ENCODE data around the gene SIPA1.
"Not testable (repeated sequence)": the region's sequence is repeated elsewhere in the genome, so short reads cannot be mapped to it uniquely, and the experiment has no call there.

SIPA1 gene

DNA sequence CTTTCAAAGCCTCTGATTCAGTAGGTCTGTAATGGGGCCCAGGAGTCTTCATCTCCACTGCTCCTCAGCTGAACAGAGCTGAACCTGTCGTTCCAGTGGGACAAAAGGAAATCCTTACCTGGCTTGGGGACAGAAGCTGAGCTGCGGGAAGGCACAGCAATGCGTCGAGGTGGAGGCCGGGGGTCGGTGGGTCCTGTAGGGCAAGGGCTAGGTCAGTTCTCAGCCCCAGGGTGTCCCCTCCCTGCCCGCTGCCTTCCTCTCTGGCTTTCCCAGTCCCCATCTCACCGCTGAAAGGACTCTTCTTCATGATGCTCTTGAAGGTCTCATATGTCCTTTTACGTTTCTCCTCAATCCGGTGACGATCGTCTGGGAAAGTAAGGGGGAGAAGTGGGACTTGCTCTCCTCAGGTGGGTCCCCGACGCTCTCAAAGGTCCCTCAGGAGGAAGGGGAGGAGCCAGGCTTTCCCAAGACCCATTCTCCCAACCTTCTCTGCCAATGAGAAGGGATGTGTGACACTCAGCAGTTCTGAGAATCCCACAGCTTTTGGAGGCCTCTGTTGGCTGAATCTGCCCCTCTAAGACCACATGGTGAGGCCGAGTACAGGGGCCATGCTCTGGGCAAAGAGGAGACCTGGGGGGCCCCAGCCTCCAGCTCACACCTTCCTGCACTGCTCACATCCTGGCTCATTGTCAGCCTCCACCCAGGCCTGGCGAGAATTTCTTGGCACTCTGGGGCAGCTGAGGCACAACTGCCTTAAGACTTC lies 17.9 kb downstream of the SIPA1 start:
- Histone ChIP-seq H3K36me3 (ENCODE audit: insufficient read depth, low read length) (peaks cover 65% of the 10 kb centered on the region), H3K4me1 (ENCODE audit: insufficient read depth, low read length) (peaks cover 12% of the 10 kb centered on the region; the same call in 1 of the 2 replicates), H3K9ac (ENCODE audit: low read depth, low read length) (no peak overlapping the region), H3K27ac (ENCODE audit: low read depth, low read length) (no peak overlapping the region), H3K27me3 (ENCODE audit: insufficient read depth, low read length) (no peaks in the 10 kb centered on the region), H3K4me3 (ENCODE audit: low read length) (no peak overlapping the region), H3K9me3 (ENCODE audit: insufficient read depth, low read depth, low read length) (no peaks in the 10 kb centered on the region)
- WGBS = 93% methylated on average over 16 of the region's 16 CpGs

DNA sequence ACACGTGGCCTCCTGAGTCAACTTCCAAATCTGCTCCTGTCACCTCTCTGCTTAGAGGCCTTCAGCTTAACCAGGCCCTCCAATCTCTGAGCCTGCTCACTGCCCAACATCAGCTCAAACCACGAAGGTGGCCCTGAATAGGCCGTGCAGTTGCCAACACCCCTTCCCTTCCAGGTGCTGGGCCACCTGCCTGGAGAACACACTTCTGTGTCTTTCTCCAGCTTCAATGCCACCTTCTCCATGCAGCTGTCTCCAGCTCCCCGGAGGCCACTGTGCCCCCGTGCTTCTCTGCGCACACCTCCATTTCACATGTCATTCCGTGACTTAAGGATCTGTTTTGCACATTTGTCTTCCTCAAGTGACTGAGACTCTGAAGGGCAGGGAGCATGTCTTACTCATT lies 19.5 kb downstream of the SIPA1 start:
- peaks cover 7% of the 10 kb centered on the region; the same call in 1 of the 2 replicates for H3K4me1 ChIP-seq (ENCODE audit: insufficient read depth, low read length)
- H3K4me3 ChIP-seq (ENCODE audit: low read length) = no peak overlapping the region
- peaks cover 72% of the 10 kb centered on the region for H3K36me3 ChIP-seq (ENCODE audit: insufficient read depth, low read length)
- no peak overlapping the region for H3K27ac ChIP-seq (ENCODE audit: low read depth, low read length)
- H3K9ac ChIP-seq (ENCODE audit: low read depth, low read length) = no peak overlapping the region
- WGBS = 94% methylated on average over 7 of the region's 7 CpGs
- no peaks in the 10 kb centered on the region for H3K27me3 ChIP-seq (ENCODE audit: insufficient read depth, low read length)
- no peaks in the 10 kb centered on the region for H3K9me3 ChIP-seq (ENCODE audit: insufficient read depth, low read depth, low read length)

DNA sequence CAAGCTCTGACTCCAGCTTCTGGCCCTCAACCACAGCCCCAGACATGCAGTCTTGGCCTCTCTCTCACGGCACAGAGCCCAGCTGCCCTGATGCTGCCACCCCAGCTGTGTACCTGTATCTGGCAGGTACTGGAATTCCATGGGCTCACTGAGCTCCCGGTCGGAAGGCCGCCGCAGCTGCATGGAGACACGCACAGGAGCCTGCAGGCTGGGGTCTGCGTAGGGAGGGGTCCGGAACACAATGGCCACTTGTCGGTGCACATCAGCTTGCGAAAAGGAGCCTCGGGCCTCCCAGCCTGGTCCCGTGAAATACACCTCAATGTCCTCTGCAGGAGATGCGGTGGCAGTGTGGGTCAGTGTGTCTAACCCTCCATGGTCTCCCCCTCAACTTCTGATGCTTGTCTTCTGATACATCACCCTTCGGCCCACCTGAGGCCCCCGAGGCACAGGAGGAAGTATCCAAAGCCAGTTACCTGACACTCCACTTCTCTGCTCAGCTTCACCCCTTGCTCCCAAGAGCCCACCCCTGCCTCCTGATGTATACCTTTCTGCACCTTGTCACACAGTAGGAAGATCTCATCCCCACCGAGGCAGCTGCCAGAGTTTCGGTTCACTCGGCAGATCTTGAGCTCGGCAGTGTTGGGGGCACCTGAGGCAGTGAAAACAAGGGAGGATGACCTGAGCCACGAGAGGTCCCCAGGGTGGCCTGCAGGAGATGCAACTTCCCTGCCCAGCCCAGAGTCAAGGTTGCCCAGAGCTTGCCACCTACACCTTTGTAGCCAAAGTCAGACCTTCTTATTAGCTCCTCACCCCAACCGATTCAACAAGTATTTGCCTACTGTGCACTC lies 20.5 kb downstream of the SIPA1 start:
- Histone ChIP-seq H3K9ac (ENCODE audit: low read depth, low read length) (no peak overlapping the region), H3K4me3 (ENCODE audit: low read length) (no peak overlapping the region), H3K36me3 (ENCODE audit: insufficient read depth, low read length) (peaks cover 72% of the 10 kb centered on the region), H3K27ac (ENCODE audit: low read depth, low read length) (no peak overlapping the region), H3K9me3 (ENCODE audit: insufficient read depth, low read depth, low read length) (no peaks in the 10 kb centered on the region), H3K27me3 (ENCODE audit: insufficient read depth, low read length) (no peaks in the 10 kb centered on the region), H3K4me1 (ENCODE audit: insufficient read depth, low read length) (peaks cover 3% of the 10 kb centered on the region; the same call in 1 of the 2 replicates)
- 95% methylated on average over 21 of the region's 21 CpGs for WGBS

DNA sequence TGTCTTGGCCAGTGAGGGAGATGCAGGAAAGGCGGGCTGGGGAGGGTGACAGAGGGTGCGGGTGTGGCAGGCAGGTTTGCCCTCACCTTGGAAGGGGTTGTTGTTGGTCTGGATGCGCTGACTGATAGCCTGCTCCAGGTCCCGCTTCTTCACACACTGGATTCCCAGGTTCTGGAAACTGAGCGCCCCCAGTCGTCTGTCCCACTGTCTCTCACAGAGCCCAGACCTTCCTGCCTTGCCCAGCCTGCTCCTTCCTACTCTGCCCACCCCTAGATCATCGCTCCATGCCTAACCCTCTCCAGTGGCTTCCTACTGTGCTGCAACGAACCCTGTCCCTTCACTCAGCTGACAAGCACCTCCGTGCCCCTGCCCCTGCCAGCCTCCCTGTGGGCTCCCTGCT lies 22.1 kb downstream of the SIPA1 start:
- 94% methylated on average over 9 of the region's 9 CpGs for WGBS
- Histone ChIP-seq H3K27me3 (ENCODE audit: insufficient read depth, low read length) (no peaks in the 10 kb centered on the region), H3K9me3 (ENCODE audit: insufficient read depth, low read depth, low read length) (no peaks in the 10 kb centered on the region), H3K9ac (ENCODE audit: low read depth, low read length) (no peak overlapping the region), H3K4me1 (ENCODE audit: insufficient read depth, low read length) (peaks cover 4% of the 10 kb centered on the region; the same call in 1 of the 2 replicates), H3K36me3 (ENCODE audit: insufficient read depth, low read length) (peaks cover 60% of the 10 kb centered on the region), H3K4me3 (ENCODE audit: low read length) (no peak overlapping the region), H3K27ac (ENCODE audit: low read depth, low read length) (no peak overlapping the region)

DNA sequence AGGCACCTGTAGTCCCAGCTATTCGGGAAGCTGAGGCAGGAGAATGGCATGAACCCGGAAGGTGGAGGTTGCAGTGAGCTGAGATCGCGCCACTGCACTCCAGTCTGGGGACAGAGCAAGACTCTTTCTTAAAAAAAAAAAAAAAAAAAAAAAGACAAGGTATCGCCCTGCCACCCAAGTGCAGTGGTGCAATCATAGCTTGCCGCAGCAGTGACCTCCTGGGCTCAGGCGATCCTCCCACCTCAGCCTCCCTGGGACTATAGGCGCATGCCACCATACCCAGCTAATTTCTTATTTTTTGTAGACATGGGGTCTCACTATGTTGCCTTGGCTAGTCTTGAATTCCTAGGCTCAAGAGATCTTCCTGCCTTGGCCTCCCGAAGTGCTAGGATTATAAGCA lies 23.0 kb downstream of the SIPA1 start:
- H3K9ac ChIP-seq (ENCODE audit: low read depth, low read length); H3K27ac ChIP-seq (ENCODE audit: low read depth, low read length); H3K4me1 ChIP-seq (ENCODE audit: insufficient read depth, low read length); H3K4me3 ChIP-seq (ENCODE audit: low read length); H3K9me3 ChIP-seq (ENCODE audit: insufficient read depth, low read depth, low read length); H3K27me3 ChIP-seq (ENCODE audit: insufficient read depth, low read length): not testable (repeated sequence)
- peaks cover 51% of the 10 kb centered on the region for H3K36me3 ChIP-seq (ENCODE audit: insufficient read depth, low read length)
- 94% methylated on average over 9 of the region's 9 CpGs for WGBS

DNA sequence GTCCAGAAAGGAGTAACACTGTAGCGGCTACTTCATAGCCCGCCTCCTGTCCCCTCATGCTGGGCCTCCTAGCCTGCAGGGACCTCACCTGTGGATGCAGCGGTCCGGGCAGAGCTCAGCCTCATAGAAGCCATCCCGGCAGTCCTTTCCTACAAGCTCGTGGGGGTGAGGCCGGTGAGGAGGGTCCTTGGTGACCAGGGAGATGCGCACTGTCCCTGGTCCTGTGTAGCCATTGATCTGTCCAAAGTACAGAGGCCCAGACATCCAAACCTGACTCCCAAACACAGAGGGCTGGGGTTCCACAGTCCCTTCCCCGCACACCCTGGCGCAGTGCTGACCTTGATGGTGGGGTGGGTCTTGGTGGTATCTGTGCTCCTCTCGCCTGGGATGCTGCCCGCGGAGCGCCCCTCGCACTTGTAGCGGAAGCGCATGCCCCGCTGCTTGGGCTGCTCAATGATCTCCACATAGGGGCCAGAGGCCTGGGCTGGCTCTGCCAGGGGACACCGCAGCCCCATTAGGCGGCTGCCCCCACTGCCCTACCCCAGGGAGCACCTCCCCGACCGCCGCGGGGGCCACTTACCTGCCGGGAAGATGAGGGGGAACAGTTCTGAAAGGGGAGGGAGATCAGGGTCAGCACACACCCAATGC lies 23.8 kb downstream of the SIPA1 start:
- Histone ChIP-seq H3K9ac (ENCODE audit: low read depth, low read length) (peak overlapping the region; percentile 77), H3K27me3 (ENCODE audit: insufficient read depth, low read length) (no peaks in the 10 kb centered on the region), H3K36me3 (ENCODE audit: insufficient read depth, low read length) (peaks cover 44% of the 10 kb centered on the region), H3K9me3 (ENCODE audit: insufficient read depth, low read depth, low read length) (no peaks in the 10 kb centered on the region), H3K4me1 (ENCODE audit: insufficient read depth, low read length) (peaks cover 4% of the 10 kb centered on the region; the same call in 1 of the 2 replicates), H3K4me3 (ENCODE audit: low read length) (peak overlapping the region; percentile 80), H3K27ac (ENCODE audit: low read depth, low read length) (peak overlapping the region; percentile 64; the same call in 1 of the 2 replicates)
- 82% methylated on average over 21 of the region's 25 CpGs for WGBS

DNA sequence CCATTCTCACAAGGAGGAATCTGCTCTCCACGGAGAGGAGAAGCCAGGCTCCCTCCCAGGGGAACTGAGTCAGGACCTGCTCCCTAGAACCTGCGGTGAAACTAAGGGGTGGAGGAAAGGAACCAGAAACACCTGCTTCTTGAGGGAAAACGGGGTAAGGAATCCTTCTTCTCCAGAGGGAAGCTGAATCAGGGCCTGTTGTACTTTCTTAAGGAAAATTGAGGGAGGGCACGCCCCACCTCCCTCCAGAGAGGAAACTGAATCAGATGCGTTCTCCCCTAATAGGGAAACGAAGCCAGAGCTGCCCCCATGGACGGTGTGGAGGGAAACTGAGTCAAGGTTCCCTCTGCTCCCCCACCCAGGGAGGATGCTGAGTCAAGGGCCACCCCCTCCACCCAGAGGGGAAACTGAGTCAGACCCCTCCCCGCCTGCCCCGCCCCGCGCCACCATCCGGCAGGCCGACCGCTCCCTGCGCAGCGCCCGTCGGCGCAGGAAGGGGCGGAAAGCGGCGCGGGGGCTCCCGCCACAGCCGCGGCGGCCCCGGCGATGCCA lies 24.4 kb downstream of the SIPA1 start:
- Histone ChIP-seq H3K4me3 (ENCODE audit: low read length) (peak overlapping the region; percentile 80), H3K27ac (ENCODE audit: low read depth, low read length) (peak overlapping the region; percentile 64; the same call in 1 of the 2 replicates), H3K4me1 (ENCODE audit: insufficient read depth, low read length) (peaks cover 4% of the 10 kb centered on the region; the same call in 1 of the 2 replicates), H3K9ac (ENCODE audit: low read depth, low read length) (peak overlapping the region; percentile 77), H3K27me3 (ENCODE audit: insufficient read depth, low read length) (no peaks in the 10 kb centered on the region), H3K36me3 (ENCODE audit: insufficient read depth, low read length) (peaks cover 39% of the 10 kb centered on the region), H3K9me3 (ENCODE audit: insufficient read depth, low read depth, low read length) (no peaks in the 10 kb centered on the region)
- WGBS = under 1% methylated on average over 29 of the region's 29 CpGs

DNA sequence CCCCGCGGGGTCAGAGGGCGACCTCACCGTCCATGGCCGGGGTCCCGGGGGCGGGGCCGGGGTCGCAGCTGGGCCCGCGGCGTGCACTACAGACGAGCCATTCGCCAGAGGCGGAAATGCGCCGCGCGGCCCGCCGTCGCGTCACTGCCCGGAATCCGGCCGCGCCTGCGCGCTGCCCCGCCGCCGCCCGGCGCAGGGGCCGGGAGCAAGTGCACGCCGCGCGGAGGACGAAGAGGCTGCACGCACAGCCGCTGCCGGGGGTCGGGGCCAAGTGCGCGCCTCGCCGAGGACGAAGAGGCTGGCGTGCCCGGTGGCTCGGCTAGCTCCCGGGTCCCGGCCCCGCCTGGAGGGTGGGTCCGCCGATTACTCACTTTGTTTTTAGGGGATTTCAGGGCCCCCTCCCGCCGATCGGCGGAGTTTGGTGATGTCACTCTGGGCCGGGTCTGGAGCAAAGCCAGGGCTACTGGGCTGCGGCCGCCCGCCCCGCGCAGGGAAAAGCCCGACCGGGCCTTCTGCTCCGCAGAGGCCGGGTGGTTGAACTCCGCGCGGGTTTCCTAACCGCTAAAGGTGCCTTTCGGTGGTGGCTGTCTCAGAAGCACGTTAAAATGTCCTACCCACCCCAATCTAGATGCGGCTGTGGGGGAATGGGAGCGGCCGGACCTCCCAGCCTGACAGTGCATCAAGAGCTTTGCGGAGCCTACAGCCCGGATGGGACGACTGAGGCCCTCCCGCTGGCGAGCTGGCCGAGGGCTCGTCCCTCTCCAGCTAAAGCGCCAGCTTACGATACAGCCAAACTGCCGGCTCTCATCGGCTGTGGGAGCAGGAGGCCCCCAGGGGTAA lies 25.1 kb downstream of the SIPA1 start, which contains the start of gene RELA:
TSS of gene RELA (minus strand) at position 118 of the 840 bp plus-strand sequence. CDS start at position 34, 84 bp downstream.
- Histone ChIP-seq H3K27ac (ENCODE audit: low read depth, low read length) (peak within 1 kb of the TSS; percentile 93), H3K27me3 (ENCODE audit: insufficient read depth, low read length) (no peaks in the 10 kb centered on the region), H3K4me1 (ENCODE audit: insufficient read depth, low read length) (peaks cover 4% of the 10 kb centered on the region; the same call in 1 of the 2 replicates), H3K4me3 (ENCODE audit: low read length) (peak within 1 kb of the TSS; percentile 80), H3K36me3 (ENCODE audit: insufficient read depth, low read length) (peaks cover 32% of the 10 kb centered on the region), H3K9me3 (ENCODE audit: insufficient read depth, low read depth, low read length) (no peaks in the 10 kb centered on the region), H3K9ac (ENCODE audit: low read depth, low read length) (peak within 1 kb of the TSS; percentile 77)
- under 1% methylated on average over 91 of the region's 91 CpGs for WGBS

DNA sequence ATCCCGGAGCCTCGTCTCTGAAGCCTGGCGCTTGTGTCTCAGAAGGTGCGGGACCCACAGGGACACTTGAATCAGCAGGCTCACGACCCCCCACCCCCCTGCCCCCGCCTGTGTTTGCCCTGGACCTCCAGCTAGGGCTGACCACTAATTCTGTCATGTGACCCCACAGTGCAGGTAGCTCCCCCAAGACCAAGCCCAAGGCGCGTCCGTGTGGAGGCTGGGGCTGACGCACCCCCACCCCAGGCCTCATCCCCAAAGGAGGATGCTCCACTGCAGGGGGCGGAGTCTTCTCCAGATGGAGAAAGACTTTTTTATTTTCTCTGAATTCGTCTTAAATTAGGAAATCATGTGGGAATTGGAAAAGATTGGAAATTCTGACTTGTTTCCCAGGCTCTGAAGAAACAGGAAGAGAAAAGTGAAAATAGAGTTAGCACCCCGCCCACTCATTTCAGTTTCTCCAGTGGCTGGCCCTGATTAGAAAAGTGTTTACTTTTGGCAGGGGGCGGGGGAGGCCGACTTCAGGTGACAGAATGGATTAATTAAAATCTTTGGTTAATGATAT lies 25.8 kb downstream of the SIPA1 start:
- peak overlapping the region; percentile 80 for H3K4me3 ChIP-seq (ENCODE audit: low read length)
- peak overlapping the region; percentile 93 for H3K27ac ChIP-seq (ENCODE audit: low read depth, low read length)
- H3K9ac ChIP-seq (ENCODE audit: low read depth, low read length) = peak overlapping the region; percentile 77
- no peaks in the 10 kb centered on the region for H3K9me3 ChIP-seq (ENCODE audit: insufficient read depth, low read depth, low read length)
- 10% methylated on average over 14 of the region's 15 CpGs for WGBS
- peaks cover 25% of the 10 kb centered on the region for H3K36me3 ChIP-seq (ENCODE audit: insufficient read depth, low read length)
- H3K4me1 ChIP-seq (ENCODE audit: insufficient read depth, low read length) = peaks cover 4% of the 10 kb centered on the region; the same call in 1 of the 2 replicates
- H3K27me3 ChIP-seq (ENCODE audit: insufficient read depth, low read length) = no peaks in the 10 kb centered on the region

All from HUES64 (cell line).